Stimulated activated CD4-positive, alpha-beta T cell treated with anti-CD3 and anti-CD28 coated beads, Interleukin-1b, Interleukin-23, amount 100 ng/mL, for 48 hours (primary cell): Measurements from ENCODE around the gene SEMA6B.
"Not testable (repeated sequence)": the region's sequence is repeated elsewhere in the genome, so short reads cannot be mapped to it uniquely, and the experiment has no call there.

Experiments used
- DNase-seq: peaks from one replicate; pipeline ENCODE4 v3.0.0-alpha.2; 2020

Gene SEMA6B

DNA sequence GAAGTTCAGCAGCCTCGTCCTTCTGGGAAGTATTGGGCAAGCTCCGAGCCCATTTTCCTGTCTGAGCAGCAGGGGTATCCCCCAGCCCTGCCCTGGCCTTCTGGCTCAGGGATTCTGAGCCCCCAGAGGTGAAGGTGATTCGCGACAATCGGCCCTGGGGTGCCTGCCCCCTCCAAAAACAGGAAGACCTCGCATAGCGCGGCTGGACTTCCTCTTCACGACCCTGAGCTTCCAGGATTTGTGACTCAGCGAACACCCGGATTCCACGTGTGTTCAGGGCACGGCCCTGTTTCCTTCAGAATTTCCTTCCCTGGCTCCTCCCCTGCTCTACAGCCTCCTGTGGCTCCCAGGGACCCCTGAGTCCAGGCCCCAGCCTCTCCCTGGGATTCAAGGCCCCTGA, at the start of gene SEMA6B:
Gene SEMA6B, minus strand, starts transcription at position 116 of the 400 bp plus-strand sequence. CDS start 1,227 bp downstream, outside the sequence.
- DNase-seq, result no peak

DNA sequence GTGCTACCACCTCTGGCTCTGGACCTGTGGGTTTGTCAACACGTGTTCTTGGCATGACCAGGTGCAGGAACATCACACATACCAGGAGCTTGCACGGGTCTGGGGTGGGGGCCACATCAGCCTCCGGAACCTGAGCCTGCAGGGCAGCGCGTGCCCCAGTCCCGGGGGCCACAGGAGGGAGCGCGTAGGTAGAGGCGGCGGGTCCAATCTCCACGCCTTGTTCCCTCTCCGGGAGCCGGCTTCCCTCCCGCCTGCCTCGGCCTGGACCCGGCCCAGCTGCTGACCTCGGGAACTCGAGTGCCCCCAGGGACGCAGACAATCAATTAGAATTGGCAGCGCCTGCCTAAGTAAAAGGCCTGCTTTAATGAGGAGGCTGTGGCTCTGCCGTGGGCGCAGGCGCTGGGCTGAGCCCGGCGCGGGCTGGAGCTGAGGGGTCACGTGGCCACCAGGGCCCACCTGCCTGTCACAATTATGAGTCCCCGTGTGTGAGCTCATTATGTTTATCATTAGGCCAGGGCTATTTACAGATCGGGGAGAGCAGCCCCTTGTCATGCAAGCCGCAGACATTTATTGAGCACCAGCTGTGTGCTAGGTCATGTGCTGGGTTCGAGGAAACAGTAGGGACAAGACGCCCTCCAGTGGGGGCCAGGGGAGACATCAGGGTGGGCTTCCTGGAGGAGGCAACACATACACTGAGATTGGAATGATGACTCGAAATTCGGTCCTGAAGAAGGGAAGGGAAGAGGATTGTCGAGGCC, 47.6 kb upstream of the SEMA6B start:
- no peak for DNase-seq

DNA sequence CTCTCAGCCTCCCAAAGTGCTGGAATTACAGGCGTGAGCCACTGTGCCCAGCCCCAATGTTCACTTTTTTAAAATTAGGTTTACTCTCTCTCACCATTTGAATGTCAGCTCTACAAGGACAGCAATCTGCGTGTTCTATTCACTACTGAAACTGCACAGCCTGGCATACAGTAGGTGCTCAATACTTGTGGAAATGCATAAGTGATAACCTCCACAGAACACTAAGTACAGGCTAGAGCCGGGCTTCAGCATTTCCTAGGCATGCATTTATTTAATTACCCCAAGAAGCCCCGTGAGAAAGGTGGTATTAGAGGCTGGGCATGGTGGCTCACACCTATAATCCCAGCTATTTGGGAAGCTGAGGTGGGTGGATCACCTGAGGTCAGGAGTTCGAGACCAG, 46.7 kb upstream of the SEMA6B start:
- DNase-seq, result no peak

- no peak for DNase-seq
These were observed 45.4 kb upstream of the SEMA6B start for GRCh38 chr19:4604912-4605311.

DNA sequence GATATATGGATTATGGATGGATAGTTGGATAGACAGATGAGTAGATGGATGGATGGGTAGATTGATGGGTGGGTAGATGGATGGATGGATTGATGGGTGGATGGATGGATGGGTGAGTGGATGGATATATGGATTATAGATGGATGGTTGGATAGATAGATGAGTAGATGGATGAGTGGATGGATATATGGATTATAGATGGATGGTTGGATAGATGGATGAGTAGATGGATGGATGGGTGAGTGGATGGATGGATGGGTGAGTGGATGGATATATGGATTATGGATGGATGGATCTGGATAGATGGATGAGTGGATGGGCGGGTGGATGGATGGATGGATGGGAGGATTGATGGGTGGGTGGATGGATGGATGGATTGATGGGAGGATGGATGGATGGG, 43.4 kb upstream of the SEMA6B start:
- no peak for DNase-seq

- DNase-seq, result no peak
These were observed 42.8 kb upstream of the SEMA6B start for GRCh38 chr19:4602173-4602788.

DNA sequence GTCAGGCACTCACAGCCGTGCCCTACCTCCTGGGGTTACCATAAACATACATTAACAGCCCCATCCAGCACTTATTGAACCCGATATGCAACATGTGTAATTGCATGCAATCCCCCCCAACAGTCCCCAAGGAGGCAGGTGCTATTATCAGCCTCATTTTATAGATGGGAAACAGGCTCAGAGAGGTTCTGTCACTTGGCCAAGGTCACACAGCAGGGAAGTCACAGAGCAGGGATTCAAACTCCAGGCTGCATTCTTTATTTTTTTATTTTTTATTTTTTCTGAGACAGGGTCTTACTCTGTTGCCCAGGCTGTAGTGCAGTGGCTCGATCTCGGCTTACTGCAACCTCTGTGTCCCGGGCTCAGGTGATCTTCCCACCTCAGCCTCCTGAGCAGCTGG, 41.4 kb upstream of the SEMA6B start:
- DNase-seq, result no peak

DNA sequence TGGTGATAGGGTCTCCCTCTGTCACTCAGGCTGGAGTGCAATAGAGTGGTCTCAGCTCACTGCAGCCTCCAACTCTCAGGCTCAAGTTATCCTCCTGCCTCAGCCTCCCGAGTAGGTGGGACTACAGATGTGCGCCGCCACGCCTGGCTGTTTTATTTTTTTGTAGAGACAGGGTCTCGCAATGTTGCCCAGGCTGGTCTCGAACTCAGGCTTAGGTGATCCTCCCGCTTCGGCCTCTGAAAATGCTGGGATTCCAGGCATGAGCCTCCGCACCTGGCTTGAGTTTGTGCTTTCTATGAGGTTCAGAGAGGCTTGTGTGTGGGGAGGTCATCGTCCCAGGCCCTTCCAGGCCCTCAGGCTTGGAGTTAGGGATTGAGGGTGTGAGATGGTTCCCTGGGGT, 40.6 kb upstream of the SEMA6B start:
- DNase-seq, result no peak

DNA sequence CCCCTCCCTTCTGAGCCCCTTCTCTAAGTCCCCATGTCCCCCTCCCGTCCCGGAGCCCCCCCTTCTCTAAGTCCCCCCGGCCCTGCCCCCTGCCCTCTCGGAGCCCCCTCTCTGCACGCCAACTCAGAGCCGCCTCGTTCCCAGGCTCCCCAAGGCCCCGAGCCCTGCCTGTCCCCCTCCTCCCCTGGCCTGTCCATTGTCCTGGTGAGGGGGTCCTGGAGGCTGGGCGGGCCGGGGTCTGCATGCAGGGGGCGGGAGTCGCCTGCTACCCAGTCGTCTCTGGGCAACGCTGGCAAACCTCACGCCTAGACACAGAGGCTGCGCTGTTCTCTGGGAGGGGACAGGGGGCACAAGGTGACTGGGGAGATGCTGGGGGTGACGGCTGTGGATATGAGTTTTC, 39.2 kb upstream of the SEMA6B start:
- DNase-seq, result no peak

DNA sequence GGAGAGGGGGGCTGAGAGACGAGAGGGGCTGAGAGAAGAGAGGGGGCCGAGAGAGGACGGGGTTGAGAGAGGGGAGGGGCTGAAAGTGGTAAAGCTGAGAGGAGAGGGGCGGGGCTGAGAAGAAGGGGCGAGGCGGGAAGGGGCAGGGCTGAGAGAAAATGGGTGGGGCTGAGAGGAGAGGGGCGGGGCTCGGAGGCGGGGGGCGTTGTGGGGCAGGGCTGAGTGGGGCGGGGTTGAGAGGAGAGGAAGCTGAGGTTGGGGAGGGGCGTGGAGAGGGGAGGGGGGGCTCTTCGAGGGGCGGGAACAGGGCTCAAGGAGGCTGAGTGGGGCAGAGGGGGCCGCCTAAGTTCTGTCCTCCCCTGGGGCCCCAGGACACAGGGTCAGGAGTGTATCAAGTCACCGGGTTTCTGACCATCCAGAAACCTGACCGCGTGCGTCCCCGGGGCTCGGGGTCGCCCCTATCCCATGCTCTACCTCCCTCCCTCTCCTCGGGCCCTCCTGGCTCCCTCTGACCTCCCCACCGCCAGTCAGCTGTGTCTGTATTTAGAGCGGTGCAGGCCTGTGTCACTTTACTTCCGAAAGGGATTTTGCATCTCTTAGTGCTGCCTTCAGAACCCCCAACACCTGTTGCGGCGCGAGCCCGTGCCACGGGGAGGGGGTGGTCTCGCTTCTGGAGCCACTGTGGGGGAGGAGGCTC, 38.6 kb upstream of the SEMA6B start:
- peak; percentile 48 for DNase-seq

GRCh38 chr19:4597278-4597974, 37.9 kb upstream of the SEMA6B start:
- no peak for DNase-seq

GRCh38 chr19:4596033-4596904, 36.8 kb upstream of the SEMA6B start:
- no peak for DNase-seq

- not testable (repeated sequence) for DNase-seq
These were observed 35.7 kb upstream of the SEMA6B start for GRCh38 chr19:4595158-4595557.

DNA sequence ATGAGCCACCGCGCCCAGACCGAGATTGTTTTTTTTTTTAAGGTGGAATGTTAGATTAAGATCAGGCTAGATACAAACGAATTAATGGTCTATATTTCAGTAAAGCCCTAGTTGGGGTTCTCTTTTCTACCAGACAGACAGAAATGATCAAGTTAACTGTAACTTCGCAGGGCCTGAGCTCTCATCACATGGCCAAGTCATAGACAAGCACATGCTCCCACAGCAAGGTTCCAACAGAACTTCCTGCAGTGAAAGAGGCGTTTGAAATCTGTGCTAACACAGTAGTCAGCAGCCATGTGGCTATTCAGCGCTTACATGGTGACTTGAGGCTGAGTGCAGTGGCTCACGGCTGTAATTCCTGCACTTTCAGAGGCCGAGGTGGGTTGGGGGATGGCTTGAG, 34.7 kb upstream of the SEMA6B start:
- no peak for DNase-seq

- DNase-seq, result no peak
These were observed 33.9 kb upstream of the SEMA6B start for GRCh38 chr19:4593409-4593851.

- DNase-seq, result no peak
These were observed 33.0 kb upstream of the SEMA6B start for GRCh38 chr19:4592445-4592844.

DNA sequence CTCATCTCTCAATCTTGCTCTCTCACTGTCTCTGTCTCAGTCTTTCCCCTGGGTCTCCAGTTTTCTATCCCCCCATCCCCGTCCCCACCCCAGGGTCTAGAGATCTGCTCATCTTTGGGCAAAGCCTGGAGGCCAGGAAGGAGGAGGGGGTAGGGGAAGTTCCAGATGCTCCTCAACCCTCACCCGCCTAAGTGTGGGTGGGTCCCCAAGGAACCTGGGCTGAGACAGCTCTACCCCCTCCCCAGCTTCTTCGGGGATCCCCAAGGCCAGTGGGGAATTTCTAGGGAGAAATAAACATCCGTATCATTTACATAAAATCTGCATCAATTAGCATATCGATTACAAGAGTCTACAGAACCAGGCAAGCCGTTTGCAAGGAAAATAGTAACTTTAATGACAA, 31.8 kb upstream of the SEMA6B start:
- DNase-seq, result no peak

DNA sequence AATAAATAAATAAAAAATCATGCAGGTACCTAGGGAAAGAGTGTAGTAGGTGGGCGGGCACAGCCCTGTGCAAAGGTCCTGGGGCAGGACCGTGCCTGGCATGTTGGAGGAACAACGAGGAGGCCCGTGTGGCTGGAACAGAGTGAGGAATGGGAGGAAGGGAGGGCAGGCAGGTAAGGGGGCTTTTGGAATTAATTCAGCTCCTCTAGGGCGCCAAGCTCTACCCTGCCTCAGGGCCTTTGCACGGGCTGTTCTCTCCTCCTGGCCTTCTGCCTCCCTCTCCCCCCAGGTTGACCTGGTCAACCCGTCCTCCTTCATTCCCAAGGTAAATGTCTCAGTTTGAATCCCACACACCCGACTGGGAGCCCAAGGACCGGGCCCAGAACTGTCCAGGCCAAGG, 31.1 kb upstream of the SEMA6B start:
- no peak for DNase-seq

DNA sequence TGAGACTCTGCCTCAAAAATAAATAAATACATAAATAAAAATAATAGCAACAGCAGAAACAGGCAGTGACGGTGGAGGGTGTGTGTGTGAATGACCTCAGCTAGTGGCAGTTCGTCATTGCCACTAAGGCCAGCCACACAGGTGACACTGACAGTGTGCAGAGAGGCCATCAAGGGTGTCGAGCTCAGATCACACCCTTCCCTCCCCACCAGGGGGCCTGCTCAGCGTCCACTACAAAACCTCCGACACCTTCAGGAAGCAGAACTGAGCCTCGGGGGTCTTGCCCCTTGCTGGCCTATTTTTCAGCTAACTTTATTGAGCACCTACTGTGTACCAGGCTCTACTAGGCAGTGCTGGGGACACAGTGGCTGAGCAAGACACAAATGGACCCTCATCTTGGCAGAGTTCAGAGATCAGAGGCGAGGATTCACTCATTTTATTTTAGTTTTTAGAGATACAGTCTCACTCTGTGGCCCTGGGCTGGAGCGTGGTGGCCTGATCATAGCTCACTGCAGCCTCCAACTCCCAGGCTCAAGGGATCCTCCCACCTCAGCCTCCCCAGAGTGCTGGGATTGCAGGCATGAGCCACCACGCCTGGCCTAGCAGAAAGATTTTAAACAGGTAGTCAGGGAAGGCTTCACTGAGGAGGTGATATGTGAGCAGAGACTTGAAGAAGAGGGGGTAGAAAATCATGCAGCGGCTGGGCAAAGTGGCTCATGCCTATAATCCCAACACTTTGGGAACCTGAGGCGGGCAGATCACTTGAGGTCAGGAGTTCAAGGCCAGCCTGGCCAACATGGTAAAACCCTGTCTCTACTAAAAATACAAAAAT, 30.3 kb upstream of the SEMA6B start:
- DNase-seq, result peak; percentile 13

- DNase-seq, result no peak
These were observed 28.8 kb upstream of the SEMA6B start for GRCh38 chr19:4588291-4588761.

- DNase-seq, result no peak
These were observed 28.0 kb upstream of the SEMA6B start for GRCh38 chr19:4587527-4587926.
